Hepatocyte (in vitro differentiated cells): ENCODE data around the gene TMEM167A. TPM values are rescaled to one million over a fixed set of nuclear protein-coding genes. Genes with fewer than 3 reads are reported as not detected.

Experiments used
- DNase-seq: peaks from one replicate; pipeline ENCODE4 v3.0.0-alpha.2; 2016; ENCODE audit warnings: low spot score
- H2AFZ ChIP-seq: fragments of 200-600 bp; sonication (generic); 2 replicates; pipeline ENCODE4 v1.6.0; 2016; ENCODE audit warnings: antibody characterized with exemption, mild to moderate bottlenecking
- H3K27ac ChIP-seq: fragments of 200-600 bp; sonication (generic); 2 replicates; pipeline ENCODE4 v1.5.1; 2016; ENCODE audit warnings: mild to moderate bottlenecking
- H3K27me3 ChIP-seq: fragments of 200-600 bp; sonication (generic); 2 replicates; pipeline ENCODE4 v1.6.1; 2016
- H3K36me3 ChIP-seq: fragments of 200-600 bp; sonication (generic); replicated peaks from 2 replicates; pipeline ENCODE4 v1.5.1; 2016; ENCODE audit warnings: low read depth; ENCODE audit not compliant: insufficient read depth
- H3K4me1 ChIP-seq: fragments of 200-600 bp; sonication (generic); 2 replicates; pipeline ENCODE4 v1.5.1; 2016; ENCODE audit warnings: mild to moderate bottlenecking, moderate library complexity; ENCODE audit not compliant: insufficient read depth
- H3K4me2 ChIP-seq: fragments of 200-600 bp; sonication (generic); 2 replicates; pipeline ENCODE4 v1.6.0; 2016
- H3K4me3 ChIP-seq: fragments of 200-600 bp; sonication (generic); 2 replicates; pipeline ENCODE4 v1.5.1; 2016; ENCODE audit warnings: mild to moderate bottlenecking
- H3K79me2 ChIP-seq: fragments of 200-600 bp; sonication (generic); 2 replicates; pipeline ENCODE4 v1.6.0; 2017; ENCODE audit warnings: mild to moderate bottlenecking
- H3K9me2 ChIP-seq: fragments of 200-600 bp; sonication (generic); replicated peaks from 2 replicates; pipeline ENCODE4 v1.6.0; 2017; ENCODE audit warnings: mild to moderate bottlenecking; ENCODE audit not compliant: insufficient read depth
- H3K9me3 ChIP-seq: fragments of 200-600 bp; sonication (generic); 2 replicates; pipeline ENCODE4 v1.5.1; 2016; ENCODE audit warnings: low read depth, mild to moderate bottlenecking
- H4K20me1 ChIP-seq: fragments of 200-600 bp; sonication (generic); 2 replicates; pipeline ENCODE4 v1.6.0; 2016; ENCODE audit warnings: mild to moderate bottlenecking; ENCODE audit not compliant: insufficient read depth, poor library complexity, severe bottlenecking
- EZH2 ChIP-seq: fragments of 200-600 bp; sonication (generic); IDR thresholded peaks from 2 replicates; pipeline ENCODE4 v1.6.1; 2016; ENCODE audit warnings: antibody characterized with exemption, mild to moderate bottlenecking, borderline replicate concordance
- EZH2phosphoT487 ChIP-seq: fragments of 200-600 bp; sonication (generic); IDR thresholded peaks from one replicate; pipeline ENCODE4 v1.6.1; 2018; ENCODE audit warnings: antibody characterized with exemption, mild to moderate bottlenecking, low read depth, moderate library complexity; ENCODE audit not compliant: unreplicated experiment, severe bottlenecking
- WGBS: methylation state at CpG from one replicate; pipeline ENCODE4 v1.1.6; 2016; ENCODE audit warnings: low lambda C conversion rate; ENCODE audit errors: missing lambda C conversion rate; 5-methylcytosine and 5-hydroxymethylcytosine counted together
- polyA plus RNA-seq: library from polyadenylated mRNA; unstranded; fragments of >200 nt; fragmentation: Nextera tagmentation; extraction: Ambion mirVana; gene quantifications from 2 replicates; pipeline ENCODE4 v1.2.1, GENCODE V29; 2016
- total RNA-seq: library from RNA; depleted of rRNA; stranded (reverse); fragments of >200 nt; gene quantifications from 2 replicates; pipeline ENCODE4 v1.2.3, GENCODE V29; 2014
- TF ChIP-seq, protein P1 (sequence below): fragments of 200-600 bp; sonication (generic); IDR thresholded peaks from 2 replicates; pipeline ENCODE4 v1.5.1; 2016; ENCODE audit warnings: antibody characterized with exemption, mild to moderate bottlenecking; ENCODE audit not compliant: poor library complexity

Gene TMEM167A
- total and polyA plus RNA-seq, 2 experiments from 2014 or later, result 140 to 174 TPM

DNA sequence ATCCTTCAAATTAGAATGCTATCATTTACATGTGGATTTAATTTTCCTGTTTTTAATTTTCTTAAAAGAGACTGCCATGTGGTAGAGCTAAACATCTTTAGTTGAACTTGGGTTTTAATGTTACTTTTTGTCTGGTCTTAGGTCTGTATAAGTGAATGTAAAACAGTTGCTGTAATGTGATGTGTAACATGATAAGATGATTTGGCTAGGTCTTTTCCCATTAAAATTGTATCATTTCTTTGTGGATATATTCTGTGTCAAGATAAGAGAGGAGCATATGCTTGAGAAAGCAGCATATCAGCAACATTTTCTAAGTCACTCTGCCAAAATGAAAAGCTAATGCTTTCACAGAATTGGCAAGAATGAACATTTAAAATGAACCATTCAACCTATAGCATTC is 18.5 kb downstream of the TMEM167A start:
- no peaks in the 10 kb centered on the region for H3K36me3 ChIP-seq

DNA sequence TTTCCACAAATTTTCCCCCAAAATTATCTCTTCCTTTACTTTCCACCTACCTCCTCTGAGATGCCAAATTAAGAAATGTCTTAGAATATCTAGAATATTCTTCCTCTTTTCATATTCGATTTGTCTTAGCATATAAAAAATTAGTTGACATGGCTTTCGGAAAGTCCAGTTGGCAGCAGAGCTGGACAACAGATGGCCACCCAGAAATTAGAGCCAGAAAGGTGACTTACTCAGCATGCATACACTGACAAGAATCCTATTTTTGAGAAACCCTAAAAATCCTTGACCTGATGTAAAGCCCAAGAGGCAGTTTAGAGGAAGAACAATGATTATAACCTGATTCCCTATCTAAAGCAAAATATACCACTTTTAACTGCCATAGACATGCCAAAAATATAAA is 22.0 kb downstream of the TMEM167A start:
- H4K20me1 ChIP-seq, result no peaks in the 10 kb centered on the region

More for the DNA sequence above, 18.5 kb downstream of the TMEM167A start:
- Histone ChIP-seq H3K4me2 (no peak overlapping the region), H3K27ac (no peak overlapping the region), H4K20me1 (peaks cover 7% of the 10 kb centered on the region), H3K79me2 (peaks cover 62% of the 10 kb centered on the region), H3K4me1 (no peaks in the 10 kb centered on the region), H3K4me3 (no peak overlapping the region), H3K27me3 (no peaks in the 10 kb centered on the region), H3K9me3 (no peaks in the 10 kb centered on the region), H2AFZ (no peak overlapping the region), H3K9me2 (no peaks in the 10 kb centered on the region)
- no peak for TF ChIP-seq EZH2
- TF ChIP-seq, protein P1, sequence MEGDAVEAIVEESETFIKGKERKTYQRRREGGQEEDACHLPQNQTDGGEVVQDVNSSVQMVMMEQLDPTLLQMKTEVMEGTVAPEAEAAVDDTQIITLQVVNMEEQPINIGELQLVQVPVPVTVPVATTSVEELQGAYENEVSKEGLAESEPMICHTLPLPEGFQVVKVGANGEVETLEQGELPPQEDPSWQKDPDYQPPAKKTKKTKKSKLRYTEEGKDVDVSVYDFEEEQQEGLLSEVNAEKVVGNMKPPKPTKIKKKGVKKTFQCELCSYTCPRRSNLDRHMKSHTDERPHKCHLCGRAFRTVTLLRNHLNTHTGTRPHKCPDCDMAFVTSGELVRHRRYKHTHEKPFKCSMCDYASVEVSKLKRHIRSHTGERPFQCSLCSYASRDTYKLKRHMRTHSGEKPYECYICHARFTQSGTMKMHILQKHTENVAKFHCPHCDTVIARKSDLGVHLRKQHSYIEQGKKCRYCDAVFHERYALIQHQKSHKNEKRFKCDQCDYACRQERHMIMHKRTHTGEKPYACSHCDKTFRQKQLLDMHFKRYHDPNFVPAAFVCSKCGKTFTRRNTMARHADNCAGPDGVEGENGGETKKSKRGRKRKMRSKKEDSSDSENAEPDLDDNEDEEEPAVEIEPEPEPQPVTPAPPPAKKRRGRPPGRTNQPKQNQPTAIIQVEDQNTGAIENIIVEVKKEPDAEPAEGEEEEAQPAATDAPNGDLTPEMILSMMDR, result no peak
- TF ChIP-seq EZH2phosphoT487, result no peak
- no peak for DNase-seq

DNA sequence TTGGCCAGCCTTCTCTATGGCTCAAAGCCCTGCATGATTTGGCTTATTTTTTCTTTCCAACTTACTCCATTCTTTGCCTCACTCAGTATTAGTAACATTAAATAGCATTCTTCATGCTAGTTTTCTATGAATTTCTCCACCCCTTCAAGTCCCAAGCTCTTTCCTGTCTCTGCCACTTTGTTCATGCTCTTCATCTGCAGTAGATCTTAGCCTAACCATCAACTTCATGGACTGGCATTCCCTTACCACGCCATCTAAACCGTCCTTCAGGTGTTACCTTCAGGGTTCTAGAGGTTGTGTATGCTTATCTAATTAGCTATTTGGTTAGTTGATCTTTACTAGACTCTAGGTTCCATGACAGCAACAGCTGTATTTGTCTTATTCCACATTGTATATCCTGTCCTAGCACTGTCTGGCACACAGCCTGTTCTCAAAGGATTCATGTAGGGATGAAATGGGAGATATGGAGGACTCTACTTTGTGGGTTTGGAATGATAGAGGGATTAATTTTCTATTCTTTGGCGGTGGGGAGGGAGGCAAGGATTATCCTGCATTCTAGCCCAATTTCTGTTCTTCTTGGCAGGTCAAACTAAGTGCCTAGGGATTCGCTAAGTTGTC is 26.4 kb downstream of the TMEM167A start:
- Histone ChIP-seq H3K4me2 (no peak overlapping the region), H3K9me2 (no peaks in the 10 kb centered on the region), H2AFZ (no peak overlapping the region), H3K4me1 (peaks cover 3% of the 10 kb centered on the region), H3K36me3 (no peaks in the 10 kb centered on the region), H4K20me1 (no peaks in the 10 kb centered on the region), H3K27me3 (no peaks in the 10 kb centered on the region), H3K79me2 (peaks cover 8% of the 10 kb centered on the region), H3K4me3 (no peak overlapping the region), H3K9me3 (no peaks in the 10 kb centered on the region), H3K27ac (no peak overlapping the region)
- no peak for TF ChIP-seq EZH2
- DNase-seq, result no peak
- 96% methylated on average over 4 of the region's 4 CpGs for WGBS

More for the DNA sequence above, 22.0 kb downstream of the TMEM167A start:
- Histone ChIP-seq H3K27me3 (no peaks in the 10 kb centered on the region), H3K9me3 (no peaks in the 10 kb centered on the region), H3K4me1 (no peaks in the 10 kb centered on the region), H3K4me2 (no peak overlapping the region), H2AFZ (no peak overlapping the region), H3K27ac (no peak overlapping the region), H3K9me2 (no peaks in the 10 kb centered on the region), H3K4me3 (no peak overlapping the region), H3K36me3 (no peaks in the 10 kb centered on the region), H3K79me2 (peaks cover 31% of the 10 kb centered on the region)
- DNase-seq, result no peak
- 95% methylated on average over 2 of the region's 2 CpGs for WGBS
- TF ChIP-seq, protein P1, result no peak
- no peak for TF ChIP-seq EZH2phosphoT487
- no peak for TF ChIP-seq EZH2

DNA sequence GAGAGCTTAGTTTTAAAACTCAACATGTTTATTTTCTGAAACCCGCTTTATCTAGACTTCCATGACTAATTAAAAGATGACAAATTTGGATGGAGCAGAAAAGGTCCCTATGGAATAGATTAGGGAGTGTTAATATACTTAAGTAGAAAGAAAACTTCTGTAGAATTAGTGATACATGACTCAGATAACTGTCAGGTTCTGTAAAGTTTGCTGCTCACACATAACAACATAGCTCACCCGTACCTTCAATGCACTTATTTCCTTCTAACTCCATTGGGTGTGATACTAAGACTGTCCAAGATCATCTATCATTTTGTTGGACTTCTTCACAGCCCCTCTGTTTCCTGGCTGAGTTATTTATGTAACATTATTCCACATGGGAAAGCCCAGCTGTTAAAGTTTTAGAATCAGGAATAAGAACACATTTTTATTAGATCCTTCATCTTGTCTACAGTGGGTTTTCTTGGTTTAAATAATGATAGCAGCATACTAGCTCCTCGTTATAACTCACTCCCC is 27.8 kb downstream of the TMEM167A start:
- H3K79me2 ChIP-seq, result no peaks in the 10 kb centered on the region
- H3K9me3 ChIP-seq, result no peaks in the 10 kb centered on the region
- H3K4me1 ChIP-seq, result peaks cover 15% of the 10 kb centered on the region
- TF ChIP-seq EZH2, result no peak
- H3K27me3 ChIP-seq, result no peaks in the 10 kb centered on the region
- no peaks in the 10 kb centered on the region for H3K36me3 ChIP-seq
- H3K9me2 ChIP-seq, result no peaks in the 10 kb centered on the region
- H3K27ac ChIP-seq, result no peak overlapping the region
- H3K4me2 ChIP-seq, result no peak overlapping the region
- H2AFZ ChIP-seq, result no peak overlapping the region
- 80% methylated on average over 3 of the region's 3 CpGs for WGBS
- no peak for DNase-seq
- H4K20me1 ChIP-seq, result no peaks in the 10 kb centered on the region
- H3K4me3 ChIP-seq, result no peak overlapping the region
